ENCODE measurements around the gene MEGF11.

The MEGF11 gene

GRCh38 chr15:66238318-66238717 is 15.2 kb downstream of the MEGF11 start:
- DNase-seq, result no peak

GRCh38 chr15:66237513-66238235 is 15.9 kb downstream of the MEGF11 start:
- DNase-seq, result no peak

- DNase-seq, result no peak
Observed at GRCh38 chr15:66236806-66237375, 16.7 kb downstream of the MEGF11 start.

GRCh38 chr15:66235866-66236265 is 17.7 kb downstream of the MEGF11 start:
- DNase-seq, result no peak

GRCh38 chr15:66234798-66235197 is 18.8 kb downstream of the MEGF11 start:
- DNase-seq, result no peak

- DNase-seq, result no peak
Observed at GRCh38 chr15:66233487-66234415, 19.8 kb downstream of the MEGF11 start.

GRCh38 chr15:66232267-66232625 is 21.3 kb downstream of the MEGF11 start:
- no peak for DNase-seq

- DNase-seq, result no peak
Observed at GRCh38 chr15:66231394-66232266, 21.9 kb downstream of the MEGF11 start.

- DNase-seq, result no peak
Observed at GRCh38 chr15:66229790-66230465, 23.6 kb downstream of the MEGF11 start.

- DNase-seq, result no peak
Observed at GRCh38 chr15:66228807-66229735, 24.5 kb downstream of the MEGF11 start.

- no peak for DNase-seq
Observed at GRCh38 chr15:66226736-66227135, 26.8 kb downstream of the MEGF11 start.

- no peak for DNase-seq
Observed at GRCh38 chr15:66225656-66226274, 27.8 kb downstream of the MEGF11 start.

- DNase-seq, result no peak
Observed at GRCh38 chr15:66224946-66225345, 28.6 kb downstream of the MEGF11 start.

- DNase-seq, result no peak
Observed at GRCh38 chr15:66222273-66223198, 31.0 kb downstream of the MEGF11 start.

- DNase-seq, result no peak
Observed at GRCh38 chr15:66221126-66221525, 32.4 kb downstream of the MEGF11 start.

GRCh38 chr15:66220601-66221000 is 32.9 kb downstream of the MEGF11 start:
- no peak for DNase-seq

GRCh38 chr15:66219339-66219738 is 34.2 kb downstream of the MEGF11 start:
- DNase-seq, result no peak

- no peak for DNase-seq
Observed at GRCh38 chr15:66216806-66217205, 36.7 kb downstream of the MEGF11 start.

- DNase-seq, result no peak
Observed at GRCh38 chr15:66215811-66216210, 37.7 kb downstream of the MEGF11 start.

All from NCI-H146 (cell line).